ENCODE results near the gene CYP3A4.
"Not testable (repeated sequence)": the region's sequence is repeated elsewhere in the genome, so short reads cannot be mapped to it uniquely, and the experiment has no call there.

Gene CYP3A4

GRCh38 chr7:99751322-99752052 lies 32.5 kb downstream of the CYP3A4 start:
- not testable (repeated sequence) for DNase-seq (ENCODE audit: low spot score)

DNA sequence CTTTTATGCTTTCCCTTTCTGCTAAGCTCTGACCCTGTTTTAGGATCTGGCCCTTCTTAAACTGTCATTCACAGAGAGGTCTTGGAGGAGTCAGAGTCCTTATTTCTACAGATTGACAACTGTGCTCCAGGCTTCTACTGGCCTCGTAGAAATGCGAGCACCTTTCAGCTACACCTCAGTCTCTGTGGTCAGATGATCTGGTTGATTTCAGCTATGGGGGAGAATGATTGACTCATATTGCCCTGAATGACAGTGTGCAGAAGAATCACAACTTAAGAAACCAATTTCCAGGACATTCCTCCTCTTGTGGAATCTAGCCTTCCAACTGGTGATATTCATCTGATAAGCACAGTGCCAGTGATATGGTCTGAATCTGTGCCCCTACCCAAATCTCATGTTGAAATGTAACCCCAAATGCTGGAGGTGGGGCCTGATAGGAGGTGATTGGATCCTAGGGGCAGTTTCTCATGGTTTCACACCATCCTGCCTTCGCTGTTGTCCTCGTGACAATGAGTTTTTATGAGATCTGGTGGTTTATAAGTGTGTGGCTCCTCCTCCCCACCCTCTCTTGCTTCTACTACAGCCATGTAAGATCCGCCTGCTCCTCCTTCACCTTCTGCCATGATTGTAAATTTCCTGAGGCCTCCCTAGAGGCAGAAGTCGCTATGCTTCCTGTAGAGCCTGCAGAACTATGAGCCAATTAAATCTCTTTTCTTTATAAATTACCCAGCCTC lies 35.0 kb downstream of the CYP3A4 start:
- no peak for DNase-seq (ENCODE audit: low spot score)

- not testable (repeated sequence) for DNase-seq (ENCODE audit: low spot score)
Observed at GRCh38 chr7:99746915-99747314, 37.1 kb downstream of the CYP3A4 start.

DNA sequence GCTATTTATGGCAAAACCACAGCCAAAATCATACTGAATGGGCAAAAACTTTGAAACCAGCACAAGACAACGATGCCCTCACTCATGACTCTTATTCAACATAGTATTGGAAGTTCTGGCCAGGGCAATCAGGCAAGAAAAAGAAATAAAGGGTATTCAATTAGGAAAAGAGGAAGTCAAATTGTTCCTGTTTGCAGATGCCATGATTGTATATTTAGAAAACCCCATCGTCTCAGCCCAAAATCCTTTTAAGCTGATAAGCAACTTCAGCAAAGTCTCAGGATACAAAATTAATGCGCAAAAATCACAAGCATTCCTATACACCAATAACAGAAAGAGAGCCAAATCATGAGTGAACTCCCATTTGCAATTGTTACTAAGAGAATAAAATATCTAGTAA lies 38.6 kb downstream of the CYP3A4 start:
- not testable (repeated sequence) for DNase-seq (ENCODE audit: low spot score)

- DNase-seq (ENCODE audit: low spot score) = no peak
Observed at GRCh38 chr7:99742737-99743394, 41.1 kb downstream of the CYP3A4 start.

DNA sequence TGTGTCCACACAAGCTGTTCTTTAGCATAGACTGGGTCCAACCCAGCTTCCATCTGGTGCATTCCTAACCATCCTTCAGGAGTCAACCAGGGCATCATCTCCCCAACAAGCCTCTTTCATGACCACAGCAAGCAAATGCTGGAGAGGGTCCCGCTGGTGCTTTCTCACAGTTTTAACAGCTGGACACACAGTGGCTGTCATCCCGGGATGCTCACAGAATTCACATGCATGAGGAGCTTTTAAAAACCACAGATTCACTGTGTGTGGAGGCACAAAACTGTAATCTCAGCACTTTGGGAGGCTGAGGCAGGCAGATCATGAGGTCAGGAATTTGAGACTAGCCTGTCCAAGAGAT lies 42.6 kb downstream of the CYP3A4 start:
- DNase-seq (ENCODE audit: low spot score) = no peak

GRCh38 chr7:99740573-99741440 lies 43.2 kb downstream of the CYP3A4 start:
- DNase-seq (ENCODE audit: low spot score) = no peak

GRCh38 chr7:99739699-99740572 lies 44.0 kb downstream of the CYP3A4 start:
- no peak for DNase-seq (ENCODE audit: low spot score)

DNA sequence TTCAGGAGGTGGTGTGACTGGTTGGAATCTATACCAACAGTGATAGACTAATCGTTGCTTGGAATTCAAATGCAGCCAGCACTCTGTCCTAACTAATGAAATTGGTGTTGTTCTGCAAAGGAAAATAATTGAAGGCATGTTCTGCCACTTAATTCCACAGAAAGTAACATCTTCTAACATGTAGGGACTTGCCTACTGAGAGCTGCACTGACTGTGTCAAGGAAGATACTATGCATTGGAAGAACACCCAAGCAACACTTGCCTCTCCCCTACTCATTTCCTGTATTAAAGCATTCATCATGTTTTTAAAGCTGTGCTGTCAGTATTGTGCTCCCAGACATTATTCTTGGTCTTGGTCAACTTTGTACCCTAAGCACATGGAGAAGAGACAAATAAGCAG lies 46.3 kb downstream of the CYP3A4 start:
- no peak for DNase-seq (ENCODE audit: low spot score)

- DNase-seq (ENCODE audit: low spot score) = not testable (repeated sequence)
Observed at GRCh38 chr7:99736667-99737066, 47.3 kb downstream of the CYP3A4 start.

DNA sequence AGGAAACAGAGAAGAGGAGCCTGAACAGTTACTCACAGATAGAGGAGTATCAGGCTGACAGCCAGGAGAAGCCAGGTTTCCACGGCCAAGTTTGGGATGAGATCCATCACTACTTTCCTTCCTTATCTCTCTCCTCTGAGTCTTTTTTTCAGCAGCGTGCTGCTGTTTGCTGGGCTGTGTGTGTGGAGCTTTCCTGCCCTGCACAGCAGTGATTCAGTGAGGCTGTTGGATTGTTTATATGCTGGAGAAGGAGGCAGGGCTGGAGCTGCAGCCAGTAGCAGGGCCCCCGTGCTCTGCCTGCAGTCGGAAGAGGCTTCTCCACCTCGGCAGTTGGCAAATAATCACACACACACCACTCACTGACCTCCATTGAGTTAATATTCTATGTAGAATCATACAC lies 49.0 kb downstream of the CYP3A4 start, which contains the start of gene CYP3A7:
Gene CYP3A7 (minus strand): TSS at position 210 of the 400 bp plus-strand sequence. CDS start 103 bp downstream, at position 107.
- DNase-seq (ENCODE audit: low spot score) = no peak

- DNase-seq (ENCODE audit: low spot score) = no peak
Observed at GRCh38 chr7:99733448-99733847, 50.5 kb downstream of the CYP3A4 start.

- DNase-seq (ENCODE audit: low spot score) = no peak
Observed at GRCh38 chr7:99733003-99733402, 51.0 kb downstream of the CYP3A4 start.

DNA sequence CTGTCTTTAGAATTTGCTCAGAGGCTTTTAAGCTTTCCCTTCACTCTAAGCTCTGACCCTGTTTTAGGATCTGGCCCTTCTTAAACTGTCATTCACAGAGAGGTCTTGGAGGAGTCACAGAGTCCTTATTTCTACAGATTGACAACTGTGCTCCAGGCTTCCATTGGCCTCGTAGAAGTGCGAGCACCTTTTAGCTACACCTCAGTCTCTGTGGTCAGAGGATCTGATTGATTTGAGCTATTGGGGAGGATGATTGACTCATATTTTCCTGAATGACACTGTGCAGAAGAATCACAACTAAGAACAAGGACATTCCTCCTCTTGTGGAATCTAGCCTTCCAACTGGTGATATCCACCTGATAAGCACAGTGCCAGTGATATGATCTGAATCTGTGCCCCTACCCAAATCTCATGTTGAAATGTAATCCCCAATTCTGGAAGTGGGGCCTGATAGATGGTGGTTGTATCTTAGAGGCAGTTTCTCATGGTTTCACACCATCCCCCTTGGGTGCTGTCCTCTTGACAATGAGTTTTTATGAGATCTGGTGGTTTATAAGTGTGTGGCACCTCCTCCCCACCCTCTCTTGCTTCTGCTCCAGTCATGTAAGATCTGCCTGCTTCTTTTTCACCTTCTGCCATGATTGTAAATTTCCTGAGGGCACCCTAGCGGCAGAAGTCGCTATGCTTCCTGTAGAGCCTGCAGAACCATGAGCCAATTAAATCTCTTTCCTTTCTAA lies 52.2 kb downstream of the CYP3A4 start:
- no peak for DNase-seq (ENCODE audit: low spot score)

- DNase-seq (ENCODE audit: low spot score) = no peak
Observed at GRCh38 chr7:99730992-99731391, 53.0 kb downstream of the CYP3A4 start.

DNA sequence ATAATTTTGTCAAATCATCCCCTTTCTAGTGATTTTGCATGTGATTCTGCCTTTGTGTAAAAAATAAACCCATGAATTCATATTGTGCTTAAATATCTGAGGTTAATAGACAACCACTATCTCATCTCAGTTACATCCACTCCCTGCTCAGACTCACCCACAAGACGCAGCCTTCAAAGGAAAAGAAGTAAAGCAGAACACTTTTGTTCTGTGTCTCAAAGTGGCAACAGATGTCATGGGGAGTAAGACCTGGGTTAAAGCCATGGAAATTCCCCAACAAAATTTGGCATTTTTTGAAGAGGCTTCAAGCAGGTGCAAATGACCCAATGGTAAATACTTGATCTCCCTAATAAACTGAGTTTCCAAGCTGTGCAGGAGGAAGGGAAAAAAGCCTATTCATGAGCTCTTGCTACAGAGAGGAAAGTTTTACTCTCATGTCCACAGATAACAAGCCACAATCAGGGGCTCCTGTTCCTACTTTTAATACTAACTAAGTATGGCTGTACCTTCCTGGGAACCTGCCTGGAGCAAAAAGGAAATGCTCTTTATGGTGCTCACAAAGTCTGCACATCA lies 53.7 kb downstream of the CYP3A4 start:
- no peak for DNase-seq (ENCODE audit: low spot score)

GRCh38 chr7:99729486-99730237 lies 54.3 kb downstream of the CYP3A4 start:
- DNase-seq (ENCODE audit: low spot score) = no peak

GRCh38 chr7:99728615-99729014 lies 55.4 kb downstream of the CYP3A4 start:
- DNase-seq (ENCODE audit: low spot score) = no peak

DNA sequence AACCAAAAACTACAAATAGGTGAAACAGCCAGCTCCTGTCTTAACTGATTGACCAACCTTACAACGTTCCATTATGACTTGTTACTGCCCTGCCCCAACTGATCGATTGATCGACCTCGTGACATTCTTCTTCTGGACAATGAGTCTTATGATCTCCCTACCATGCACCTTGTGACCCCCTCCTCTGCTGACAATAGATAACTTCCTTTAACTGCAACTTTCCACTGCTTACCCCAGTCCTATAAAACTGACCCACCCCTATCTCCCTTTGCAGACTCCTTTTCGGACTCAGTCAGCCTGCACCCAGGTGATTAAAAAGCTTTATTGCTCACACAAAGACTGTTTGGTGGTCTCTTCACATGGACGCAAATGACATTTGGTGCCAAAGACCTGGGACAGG lies 60.8 kb downstream of the CYP3A4 start:
- DNase-seq (ENCODE audit: low spot score) = not testable (repeated sequence)
